Esophagus muscularis mucosa (tissue), 4 donors: ENCODE data around the gene PIK3CD. TPM values are rescaled to one million over a fixed set of nuclear protein-coding genes. Genes with fewer than 3 reads are reported as not detected.

Experiments
- DNase-seq: peaks from one replicate; pipeline ENCODE4 v3.0.0-alpha.2; 2017; ENCODE audit errors: extremely low spot score
- H3K27ac ChIP-seq, 4 donors: fragments of 200-600 bp; sonication (generic); replicated peaks in 1 of 4; 1 replicate in 3 of 4; 2 replicates in 1 of 4; pipeline ENCODE4 v1.5.1; 2016 to 2019; ENCODE audit warnings: mild to moderate bottlenecking in 1 of 4
- H3K27me3 ChIP-seq, 4 donors: fragments of 200-600 bp; sonication (generic); one replicate each; pipeline versions ENCODE4 v1.5.1 to v1.6.0; 2016 to 2019
- H3K36me3 ChIP-seq, 4 donors: fragments of 200-600 bp; sonication (generic); one replicate each; pipeline ENCODE4 v1.5.1; 2016 to 2019
- H3K4me1 ChIP-seq, 4 donors: fragments of 200-600 bp; sonication (generic); one replicate each; pipeline ENCODE4 v1.5.1; 2016 to 2019
- H3K4me3 ChIP-seq, 4 donors: fragments of 200-600 bp; sonication (generic); 1 replicate in 2 of 4; 2 replicates in 2 of 4; pipeline ENCODE4 v1.5.1; 2016 to 2019; ENCODE audit warnings: mild to moderate bottlenecking in 4 of 4, moderate library complexity in 1 of 4
- H3K9me3 ChIP-seq, 4 donors: fragments of 200-600 bp; sonication (generic); 1 replicate in 3 of 4; 2 replicates in 1 of 4; pipeline ENCODE4 v1.5.1; 2016 to 2019
- CTCF ChIP-seq, 3 experiments: fragments of 200-600 bp in 2 of 3; fragments of 450-650 bp in 1 of 3; sonication (generic) in 2 of 3; IDR thresholded peaks; one replicate each; pipeline ENCODE4 v1.5.1; 2017 to 2019; ENCODE audit warnings: antibody characterized with exemption in 3 of 3, mild to moderate bottlenecking in 2 of 3, moderate library complexity in 1 of 3
- EP300 ChIP-seq: sonication (generic); formaldehyde crosslinking; IDR thresholded peaks from one replicate; pipeline ENCODE4 v1.6.1; 2017; ENCODE audit warnings: antibody characterized with exemption
- POLR2A ChIP-seq: fragments of 450-650 bp; IDR thresholded peaks from one replicate; pipeline ENCODE4 v1.6.1; 2017; ENCODE audit warnings: antibody characterized with exemption, moderate library complexity, mild to moderate bottlenecking, low read depth
- POLR2AphosphoS5 ChIP-seq, 2 donors: sonication (generic); formaldehyde crosslinking; IDR thresholded peaks; one replicate each; pipeline ENCODE4 v1.6.1; 2017; ENCODE audit warnings: antibody characterized with exemption in 2 of 2
- WGBS: methylation state at CpG from one replicate; pipeline ENCODE4 v1.1.5; 2018; 5-methylcytosine and 5-hydroxymethylcytosine counted together
- intact Hi-C: fragments of 100-400 bp; cut with DNase I; formaldehyde crosslinking; loops from one replicate; pipeline ENCODE4 v1.15.1; 2023
- total RNA-seq, 4 donors: library from RNA; depleted of rRNA; stranded (reverse); fragments of >200 nt; gene quantifications; one replicate each; pipeline versions ENCODE4 v1.1.0 to v1.2.1, GENCODE V29; 2016

PIK3CD gene
- total RNA-seq, 4 donors from 2014 or later = 7.9 to 30.4 (median 13.9) TPM

GRCh38 chr1:9699361-9699760 lies 47.8 kb downstream of the PIK3CD start:
- Histone ChIP-seq H3K27me3 (no peaks in the 10 kb centered on the region), H3K4me3 (no peak overlapping the region), H3K9me3 (no peaks in the 10 kb centered on the region), H3K36me3 (peaks cover 0 to 26% (median 2%) of the 10 kb centered on the region in 4 donors), H3K27ac (no peak overlapping the region), H3K4me1 (no peaks in the 10 kb centered on the region)
- intact Hi-C loops = no loop called here
- no peak for DNase-seq
- 92% methylated on average over 7 of the region's 7 CpGs for WGBS
- TF ChIP-seq POLR2AphosphoS5 (IDR thresholded peaks at IDR 0.05) (no peak), POLR2A (no peak), EP300 (no peak), CTCF (IDR thresholded peaks at IDR 0.05) (no peak)

- WGBS = 85% methylated on average over 12 of the region's 12 CpGs
- no peak overlapping the region for H3K27ac ChIP-seq
- H3K4me3 ChIP-seq = no peak overlapping the region
- no peaks in the 10 kb centered on the region for H3K4me1 ChIP-seq
- H3K36me3 ChIP-seq = peaks cover 0 to 22% (median 2%) of the 10 kb centered on the region in 4 donors
- no peak for DNase-seq
- no peaks in the 10 kb centered on the region for H3K27me3 ChIP-seq
- TF ChIP-seq POLR2A = no peak
- no peaks in the 10 kb centered on the region for H3K9me3 ChIP-seq
- intact Hi-C loops = no loop called here
These were observed 48.8 kb downstream of the PIK3CD start for GRCh38 chr1:9700340-9700739.

- intact Hi-C loops = no loop called here
- H3K36me3 ChIP-seq = peaks cover 0 to 22% (median 2%) of the 10 kb centered on the region in 4 donors
- H3K4me1 ChIP-seq = no peaks in the 10 kb centered on the region
- H3K27ac ChIP-seq = no peak overlapping the region
- no peak for DNase-seq
- no peak overlapping the region for H3K4me3 ChIP-seq
- TF ChIP-seq EP300 (no peak), CTCF (IDR thresholded peaks at IDR 0.05) (no peak), POLR2AphosphoS5 (IDR thresholded peaks at IDR 0.05) (no peak), POLR2A (no peak)
- WGBS = 88% methylated on average over 4 of the region's 4 CpGs
- no peaks in the 10 kb centered on the region for H3K9me3 ChIP-seq
- no peaks in the 10 kb centered on the region for H3K27me3 ChIP-seq
These were observed 50.1 kb downstream of the PIK3CD start for GRCh38 chr1:9701665-9702064.

- 75% methylated on average over 5 of the region's 5 CpGs for WGBS
- H3K36me3 ChIP-seq = peaks cover 0 to 13% (median 2%) of the 10 kb centered on the region in 4 donors
- H3K4me1 ChIP-seq = no peaks in the 10 kb centered on the region
- intact Hi-C loops = no loop called here
- no peak for DNase-seq
- H3K4me3 ChIP-seq = no peak overlapping the region
- no peaks in the 10 kb centered on the region for H3K9me3 ChIP-seq
- H3K27ac ChIP-seq = no peak overlapping the region
- TF ChIP-seq EP300 = no peak
- TF ChIP-seq POLR2AphosphoS5 (IDR thresholded peaks at IDR 0.05) = no peak
- no peak for TF ChIP-seq CTCF (IDR thresholded peaks at IDR 0.05)
- TF ChIP-seq POLR2A = no peak
- H3K27me3 ChIP-seq = no peaks in the 10 kb centered on the region
These were observed 51.6 kb downstream of the PIK3CD start for GRCh38 chr1:9703165-9703509.

GRCh38 chr1:9703681-9704080 lies 52.1 kb downstream of the PIK3CD start:
- Histone ChIP-seq H3K4me3 (no peak overlapping the region), H3K36me3 (peaks cover 0 to 11% (median 2%) of the 10 kb centered on the region in 4 donors), H3K9me3 (no peaks in the 10 kb centered on the region), H3K27ac (no peak overlapping the region), H3K4me1 (no peaks in the 10 kb centered on the region), H3K27me3 (no peaks in the 10 kb centered on the region)
- no peak for DNase-seq
- 100% methylated on average over 3 of the region's 3 CpGs for WGBS
- intact Hi-C loops = no loop called here
- TF ChIP-seq EP300 = no peak
- no peak for TF ChIP-seq POLR2A
- no peak for TF ChIP-seq POLR2AphosphoS5 (IDR thresholded peaks at IDR 0.05)
- no peak for TF ChIP-seq CTCF (IDR thresholded peaks at IDR 0.05)
